GM12878 (cell line): ENCODE results near the gene MLN. TPM values are rescaled to one million over a fixed set of nuclear protein-coding genes. Genes with fewer than 3 reads are reported as not detected.

Experiments used
- ATAC-seq: fragments of 200-7000 bp; cut with Tn5 transposase; 3 replicates; pipeline ENCODE4 v1.9.1; 2020; ENCODE audit warnings: mild to moderate bottlenecking, moderate library complexity
- BruUV-seq: library from RNA; stranded (reverse); fragments of 400-500 nt; replicated peaks from 2 replicates; lab custom pipeline; 2021; lab: Mats Ljungman, UMichigan
- CTCF ChIA-PET: fragments of 300-600 bp; sonication (Branson Sonifier 250); formaldehyde crosslinking; extraction: SDS; loops from one replicate; lab custom pipeline; 2021; ENCODE audit warnings: inconsistent platforms; lab: Yijun Ruan, JAX
- POLR2A ChIA-PET: fragments of 350-600 bp; formaldehyde crosslinking; extraction: SDS; loops from one replicate; lab custom pipeline; 2021; ENCODE audit warnings: inconsistent platforms; lab: Charles Lee
- RAD21 ChIA-PET: fragments of 300-600 bp; sonication (Branson Sonifier 250); formaldehyde crosslinking; loops from one replicate; lab custom pipeline; 2023; ENCODE audit warnings: antibody characterized with exemption; ENCODE audit not compliant: unreplicated experiment; lab: Charles Lee
- SMC1A ChIA-PET: fragments of 300-600 bp; sonication (Branson Sonifier 250); formaldehyde crosslinking; loops from one replicate; lab custom pipeline; 2023; ENCODE audit not compliant: unreplicated experiment, uncharacterized antibody; lab: Charles Lee
- DNase-seq: peaks from one replicate; pipeline ENCODE4 v3.0.0-alpha.2; 2011; ENCODE audit warnings: low read depth, low spot score
- FAIRE-seq: peaks from 3 replicates; lab custom pipeline; 2011; peaks lifted over from hg19 to GRCh38; lab: Jason Lieb, UNC
- H2AFZ ChIP-seq: 2 replicates; pipeline ENCODE4 v1.6.0; 2011; ENCODE audit warnings: low read depth, low read length, control low read depth; ENCODE audit not compliant: control insufficient read depth
- H3K27ac ChIP-seq: 2 replicates; pipeline ENCODE4 v1.5.1; 2011; ENCODE audit warnings: control low read depth; ENCODE audit not compliant: control insufficient read depth, insufficient read depth
- H3K27me3 ChIP-seq, 2 experiments: replicated peaks in 1 of 2; 2 replicates each; pipeline versions ENCODE4 v1.6.0 to v1.6.1; 2011; ENCODE audit warnings: low read length in 1 of 2; ENCODE audit not compliant: control insufficient read depth in 2 of 2, insufficient read depth in 2 of 2
- H3K36me3 ChIP-seq, 2 experiments: 2 replicates each; pipeline ENCODE4 v1.5.1; 2011; ENCODE audit warnings: low read length in 1 of 2; ENCODE audit not compliant: control insufficient read depth in 2 of 2, insufficient read depth in 2 of 2
- H3K4me1 ChIP-seq: 2 replicates; pipeline ENCODE4 v1.6.1; 2011; ENCODE audit warnings: mild to moderate bottlenecking, low read length, moderate library complexity, mixed read lengths; ENCODE audit not compliant: control insufficient read depth, insufficient read depth
- H3K4me2 ChIP-seq: 2 replicates; pipeline ENCODE4 v1.6.0; 2011; ENCODE audit warnings: control low read depth; ENCODE audit not compliant: control insufficient read depth, insufficient read depth
- H3K4me3 ChIP-seq: fragments of 200-600 bp; sonication (generic); 2 replicates; pipeline ENCODE4 v1.5.1; 2016
- H3K79me2 ChIP-seq: 2 replicates; pipeline ENCODE4 v1.6.0; 2011; ENCODE audit warnings: low read length; ENCODE audit not compliant: control insufficient read depth, insufficient read depth
- H3K9ac ChIP-seq: 2 replicates; pipeline ENCODE4 v1.8.0; 2011; ENCODE audit warnings: low read length, control low read depth, mixed read lengths; ENCODE audit not compliant: control insufficient read depth, insufficient read depth
- H3K9me3 ChIP-seq: replicated peaks from 3 replicates; pipeline ENCODE4 v1.5.1; 2011; ENCODE audit warnings: mild to moderate bottlenecking, low read length; ENCODE audit not compliant: control insufficient read depth, insufficient read depth
- H4K20me1 ChIP-seq: 2 replicates; pipeline ENCODE4 v1.6.0; 2011; ENCODE audit not compliant: control insufficient read depth, insufficient read depth
- BCLAF1 ChIP-seq: fragments of 450-650 bp; IDR thresholded peaks from 2 replicates; pipeline ENCODE4 v1.6.1; 2017; ENCODE audit warnings: antibody characterized with exemption, mild to moderate bottlenecking, moderate library complexity
- CBX3 ChIP-seq: fragments of 200-600 bp; sonication (generic); IDR thresholded peaks from 2 replicates; pipeline ENCODE4 v1.6.1; 2016; ENCODE audit warnings: low read depth, borderline replicate concordance
- CHD2 ChIP-seq: IDR thresholded peaks from 2 replicates; pipeline ENCODE4 v1.6.1; 2011; ENCODE audit warnings: low read depth, low read length, improper control_type of control experiment, borderline replicate concordance
- CREM ChIP-seq: IDR thresholded peaks from 2 replicates; pipeline ENCODE4 v1.6.1; 2014; ENCODE audit warnings: antibody characterized with exemption, low read depth
- DPF2 ChIP-seq: fragments of 450-650 bp; IDR thresholded peaks from 2 replicates; pipeline ENCODE4 v1.6.1; 2017; ENCODE audit warnings: mild to moderate bottlenecking
- MTA2 ChIP-seq: fragments of 450-650 bp; IDR thresholded peaks from 2 replicates; pipeline ENCODE4 v1.6.1; 2016; ENCODE audit warnings: low read depth, mild to moderate bottlenecking, moderate library complexity
- MXI1 ChIP-seq: fragments of 150-350 bp; IDR thresholded peaks from 2 replicates; pipeline ENCODE4 v1.6.1; 2011; ENCODE audit warnings: low read depth, mild to moderate bottlenecking, inconsistent platforms, low read length, improper control_type of control experiment
- NFIC ChIP-seq: IDR thresholded peaks from 2 replicates; pipeline ENCODE4 v1.6.1; 2012; ENCODE audit warnings: low read depth, mild to moderate bottlenecking, inconsistent platforms, low read length, moderate library complexity
- NR2F1 ChIP-seq: fragments of 450-650 bp; conservative IDR thresholded peaks from 2 replicates; pipeline ENCODE4 v1.6.1; 2017; ENCODE audit warnings: mild to moderate bottlenecking
- SMAD5 ChIP-seq: IDR thresholded peaks from 2 replicates; pipeline ENCODE4 v1.6.1; 2016; ENCODE audit warnings: antibody characterized with exemption, low read depth
- TCF3 ChIP-seq: IDR thresholded peaks from 2 replicates; pipeline ENCODE4 v1.6.1; 2012; ENCODE audit warnings: low read depth, mild to moderate bottlenecking, low read length, borderline replicate concordance; ENCODE audit not compliant: insufficient read depth
- ZBTB33 ChIP-seq: fragments of 450-650 bp; IDR thresholded peaks from 2 replicates; pipeline ENCODE4 v1.6.1; 2017; ENCODE audit warnings: mild to moderate bottlenecking
- ZNF207 ChIP-seq: fragments of 450-650 bp; IDR thresholded peaks from 2 replicates; pipeline ENCODE4 v1.6.1; 2014; ENCODE audit warnings: antibody characterized with exemption, mild to moderate bottlenecking, borderline replicate concordance
- ZZZ3 ChIP-seq: IDR thresholded peaks from 2 replicates; pipeline ENCODE4 v1.6.1; 2011; ENCODE audit warnings: low read depth; ENCODE audit not compliant: control insufficient read depth, insufficient read length
- WGBS: methylation state at CpG from one replicate; pipeline ENCODE4 v1.1.6; 2016; ENCODE audit warnings: low lambda C conversion rate; ENCODE audit not compliant: insufficient replicate concordance, insufficient coverage; ENCODE audit errors: missing lambda C conversion rate; 5-methylcytosine and 5-hydroxymethylcytosine counted together
- in situ Hi-C: fragments of 300-500 bp; cut with MboI; formaldehyde crosslinking; loops from 9 replicates; pipeline ENCODE4 v1.14.3; 2018; ENCODE audit warnings: mixed read lengths
- intact Hi-C: fragments of 100-400 bp; cut with micrococcal nuclease; formaldehyde crosslinking; loops from one replicate; pipeline ENCODE4 v1.14.2; 2022; ENCODE audit not compliant: unreplicated experiment
- polyA plus RNA-seq, 11 experiments: library from polyadenylated mRNA; depleted of rRNA in 4 of 11; unstranded in 6 of 11; stranded (reverse) in 5 of 11; fragments of >200 nt; fragmentation: Nextera tagmentation in 4 of 11; fragmentation: Illumina TruSeq in 1 of 11; extraction: Ambion mirVana in 4 of 11; extraction: Trizol in 1 of 11; gene quantifications; 1 replicate in 1 of 11; 2 replicates in 10 of 11; pipeline versions ENCODE4 v1.2.1 to v1.2.3, GENCODE V29; 2011 to 2016; ENCODE audit warnings: inconsistent platforms in 2 of 11, missing spikeins in 2 of 11, low read depth in 1 of 11
- total RNA-seq, 4 experiments: library from RNA; depleted of rRNA in 3 of 4; stranded (reverse); fragments of >200 nt in 3 of 4; fragmentation: Illumina TruSeq in 1 of 4; extraction: Trizol in 1 of 4; gene quantifications; 2 replicates each; pipeline versions ENCODE4 v1.2.1 to v1.2.3, GENCODE V29; 2013 to 2021

Gene MLN
- total and polyA plus RNA-seq, 10 of the 15 experiments (the other 5 are each of a cell fraction or from before 2014, with no cell fraction given): not detected

GRCh38 chr6:33745548-33745947 is 58.3 kb downstream of the MLN start (continued):
- TF ChIP-seq ZBTB33 (no peak), TCF3 (no peak), ZZZ3 (no peak), NR2F1 (no peak), CREM (no peak)

GRCh38 chr6:33744895-33745546 is 58.8 kb downstream of the MLN start:
- CTCF ChIA-PET: interaction anchor here (0.6 to 7.2 kb wide), 13 partner anchors 11 to 1353 kb away, joined by 3 to 46 read pairs (median 5); partner anchors contain the start of gene UQCC2
- no TSS peak for BruUV-seq
- H3K4me1 ChIP-seq: no peaks in the 10 kb centered on the region
- H2AFZ ChIP-seq: no peak overlapping the region
- H3K36me3 ChIP-seq: no peaks in the 10 kb centered on the region
- H3K4me2 ChIP-seq: no peak overlapping the region
- H3K4me3 ChIP-seq: no peak overlapping the region
- DNase-seq (no peak), ATAC-seq (peak; percentile 24), FAIRE-seq (no peak)
- intact Hi-C loops (loop anchor here (1.0 kb wide), 2 partner anchors 160 to 409 kb away; no protein-coding TSS in a partner anchor), in situ Hi-C loops (no loop called here)
- H3K27me3 ChIP-seq: no peaks in the 10 kb centered on the region; a peak in 1 of 4 replicates
- H3K9me3 ChIP-seq: no peaks in the 10 kb centered on the region
- WGBS: 34% methylated on average over 12 of the region's 13 CpGs
- H3K79me2 ChIP-seq: no peaks in the 10 kb centered on the region
- no peaks in the 10 kb centered on the region for H4K20me1 ChIP-seq
- no peak overlapping the region for H3K9ac ChIP-seq
- no peak overlapping the region for H3K27ac ChIP-seq
- POLR2A ChIA-PET: interaction anchor here (0.6 kb wide), 1 partner anchor 163 kb away, joined by 7 read pairs; no protein-coding TSS in a partner anchor
- RAD21 ChIA-PET: interaction anchor here (0.6 to 1.5 kb wide), 6 partner anchors 30 to 531 kb away, joined by 3 to 5 read pairs (median 3); partner anchors contain the start of gene UQCC2
- TF ChIP-seq ZNF207 (no peak), TCF3 (no peak), MXI1 (no peak), NFIC (no peak), SMAD5 (no peak), CHD2 (no peak), BCLAF1 (no peak), MTA2 (no peak), DPF2 (no peak), CBX3 (no peak)
- TF ChIP-seq, all 136 proteins: peak for 0
- SMC1A ChIA-PET: interaction anchor here (0.7 to 1.1 kb wide), 4 partner anchors 32 to 155 kb away, joined by 3 to 4 read pairs (median 3); partner anchors contain the start of gene UQCC2
